H7 (cell line): ENCODE results near the gene KIF3B. TPM values are rescaled to one million over a fixed set of nuclear protein-coding genes. Genes with fewer than 3 reads are reported as not detected.
"Not testable (repeated sequence)": the region's sequence is repeated elsewhere in the genome, so short reads cannot be mapped to it uniquely, and the experiment has no call there.

Experiments
- DNase-seq: peaks from one replicate; pipeline ENCODE4 v3.0.0; 2012
- H3K27me3 ChIP-seq: 2 replicates; pipeline ENCODE4 v1.6.0; 2011; ENCODE audit warnings: mild to moderate bottlenecking, low read length; ENCODE audit not compliant: control insufficient read depth, insufficient read depth
- H3K36me3 ChIP-seq: replicated peaks from 2 replicates; pipeline ENCODE4 v1.5.1; 2011; ENCODE audit warnings: low read length; ENCODE audit not compliant: control insufficient read depth, insufficient read depth
- H3K4me3 ChIP-seq: 2 replicates; pipeline ENCODE4 v1.5.1; 2011; ENCODE audit warnings: low read depth, mild to moderate bottlenecking, control low read depth, low read length, moderate library complexity; ENCODE audit not compliant: insufficient read depth
- total RNA-seq: library from RNA; depleted of rRNA; stranded (reverse); fragments of >200 nt; shearing (Covaris generic); gene quantifications from 2 replicates; pipeline ENCODE4 v1.2.3, GENCODE V29; 2014

KIF3B gene
- total RNA-seq, 1 experiment from 2014 or later = 9.5 TPM

- H3K36me3 ChIP-seq = no peaks in the 10 kb centered on the region
- no peaks in the 10 kb centered on the region for H3K27me3 ChIP-seq
- H3K4me3 ChIP-seq = no peak overlapping the region
- DNase-seq = no peak
These were observed 3.1 kb upstream of the KIF3B start for GRCh38 chr20:32274359-32274758.

GRCh38 chr20:32275163-32275562 is 2.3 kb upstream of the KIF3B start:
- H3K36me3 ChIP-seq, DNase-seq, H3K27me3 ChIP-seq, H3K4me3 ChIP-seq: not testable (repeated sequence)

GRCh38 chr20:32278199-32278643 is 770 bp downstream of the KIF3B start:
- peak; percentile 36 for DNase-seq
- peak overlapping the region; percentile 70 for H3K4me3 ChIP-seq
- H3K36me3 ChIP-seq = no peaks in the 10 kb centered on the region
- no peaks in the 10 kb centered on the region for H3K27me3 ChIP-seq

- H3K4me3 ChIP-seq = no peak overlapping the region
- H3K36me3 ChIP-seq = no peaks in the 10 kb centered on the region
- no peak for DNase-seq
- no peaks in the 10 kb centered on the region for H3K27me3 ChIP-seq
These were observed 4.3 kb downstream of the KIF3B start for GRCh38 chr20:32281711-32282110.

- DNase-seq = no peak
- no peaks in the 10 kb centered on the region for H3K27me3 ChIP-seq
- H3K4me3 ChIP-seq = no peak overlapping the region
- no peaks in the 10 kb centered on the region for H3K36me3 ChIP-seq
These were observed 5.0 kb downstream of the KIF3B start for GRCh38 chr20:32282461-32282860.

- H3K27me3 ChIP-seq = no peaks in the 10 kb centered on the region
- no peaks in the 10 kb centered on the region for H3K36me3 ChIP-seq
- no peak overlapping the region for H3K4me3 ChIP-seq
- no peak for DNase-seq
These were observed 7.7 kb downstream of the KIF3B start for GRCh38 chr20:32285082-32285620.

GRCh38 chr20:32285621-32286371 is 8.3 kb downstream of the KIF3B start:
- Histone ChIP-seq H3K36me3 (no peaks in the 10 kb centered on the region), H3K4me3 (no peak overlapping the region), H3K27me3 (no peaks in the 10 kb centered on the region)
- DNase-seq = no peak

- Histone ChIP-seq H3K4me3 (no peak overlapping the region), H3K27me3 (no peaks in the 10 kb centered on the region), H3K36me3 (no peaks in the 10 kb centered on the region)
- DNase-seq = no peak
These were observed 9.8 kb downstream of the KIF3B start for GRCh38 chr20:32287231-32287638.

GRCh38 chr20:32288225-32288849 is 10.9 kb downstream of the KIF3B start:
- Histone ChIP-seq H3K27me3 (no peaks in the 10 kb centered on the region), H3K4me3 (no peak overlapping the region), H3K36me3 (no peaks in the 10 kb centered on the region)
- DNase-seq = no peak

GRCh38 chr20:32289299-32289660 is 11.8 kb downstream of the KIF3B start:
- not testable (repeated sequence) for DNase-seq, H3K36me3 ChIP-seq, H3K27me3 ChIP-seq, H3K4me3 ChIP-seq

GRCh38 chr20:32289661-32290431 is 12.4 kb downstream of the KIF3B start:
- no peak for DNase-seq
- H3K36me3 ChIP-seq = no peaks in the 10 kb centered on the region
- H3K27me3 ChIP-seq = no peaks in the 10 kb centered on the region
- no peak overlapping the region for H3K4me3 ChIP-seq

- H3K36me3 ChIP-seq = no peaks in the 10 kb centered on the region
- H3K27me3 ChIP-seq = no peaks in the 10 kb centered on the region
- no peak overlapping the region for H3K4me3 ChIP-seq
- no peak for DNase-seq
These were observed 13.7 kb downstream of the KIF3B start for GRCh38 chr20:32291166-32291565.

GRCh38 chr20:32292548-32292947 is 15.1 kb downstream of the KIF3B start:
- no peak overlapping the region for H3K4me3 ChIP-seq
- H3K36me3 ChIP-seq = no peaks in the 10 kb centered on the region
- no peaks in the 10 kb centered on the region for H3K27me3 ChIP-seq
- no peak for DNase-seq

GRCh38 chr20:32294071-32294470 is 16.6 kb downstream of the KIF3B start:
- Histone ChIP-seq H3K4me3 (no peak overlapping the region), H3K36me3 (no peaks in the 10 kb centered on the region), H3K27me3 (no peaks in the 10 kb centered on the region)
- DNase-seq = no peak

- no peak for DNase-seq
- H3K36me3 ChIP-seq = no peaks in the 10 kb centered on the region
- no peak overlapping the region for H3K4me3 ChIP-seq
- no peaks in the 10 kb centered on the region for H3K27me3 ChIP-seq
These were observed 19.0 kb downstream of the KIF3B start for GRCh38 chr20:32296412-32296811.
